Upper lobe of left lung (tissue), 6 donors: ENCODE results near the gene FMNL2. TPM values are rescaled to one million over a fixed set of nuclear protein-coding genes. Genes with fewer than 3 reads are reported as not detected.
A peak's percentile ranks its signal among the peaks of the same experiment; 100 is the strongest.
"Not testable (repeated sequence)": the region's sequence is repeated elsewhere in the genome, so short reads cannot be mapped to it uniquely, and the experiment has no call there.

Experiments used
- ATAC-seq, 2 donors: fragments of 200-7000 bp; cut with Tn5 transposase; one replicate each; pipeline ENCODE4 v1.9.1; 2022; ENCODE audit warnings: mild to moderate bottlenecking in 2 of 2, moderate library complexity in 2 of 2; ENCODE audit not compliant: low FRiP score in 2 of 2
- DNase-seq, 2 donors: peaks; one replicate each; pipeline ENCODE4 v3.0.0-alpha.2; 2019 to 2020
- H3K27ac ChIP-seq, 4 donors: fragments of 200-600 bp; sonication (generic); one replicate each; pipeline ENCODE4 v1.5.1; 2016 to 2019
- H3K27me3 ChIP-seq, 4 donors: fragments of 200-600 bp; sonication (generic); one replicate each; pipeline ENCODE4 v1.5.1; 2017 to 2019
- H3K36me3 ChIP-seq, 4 donors: fragments of 200-600 bp; sonication (generic); one replicate each; pipeline ENCODE4 v1.5.1; 2016 to 2019
- H3K4me1 ChIP-seq, 4 donors: fragments of 200-600 bp; sonication (generic); one replicate each; pipeline ENCODE4 v1.5.1; 2018 to 2019
- H3K4me3 ChIP-seq, 4 donors: fragments of 200-600 bp; sonication (generic); one replicate each; pipeline ENCODE4 v1.5.1; 2017 to 2019; ENCODE audit warnings: mild to moderate bottlenecking in 2 of 4, moderate library complexity in 1 of 4
- H3K9me3 ChIP-seq, 4 donors: fragments of 200-600 bp; sonication (generic); one replicate each; pipeline ENCODE4 v1.5.1; 2018 to 2019
- CTCF ChIP-seq, 6 experiments: fragments of 450-650 bp in 4 of 6; fragments of 200-600 bp in 2 of 6; sonication (generic) in 2 of 6; IDR thresholded peaks; one replicate each; pipeline ENCODE4 v1.5.1; 2016 to 2019; ENCODE audit warnings: antibody characterized with exemption in 6 of 6
- EP300 ChIP-seq, 4 donors: sonication (generic); formaldehyde crosslinking; IDR thresholded peaks; one replicate each; pipeline ENCODE4 v1.5.1; 2017; ENCODE audit warnings: antibody characterized with exemption in 4 of 4, control low read depth in 2 of 4
- POLR2A ChIP-seq, 4 donors: fragments of 450-650 bp; IDR thresholded peaks; one replicate each; pipeline ENCODE4 v1.5.1; 2016 to 2017; ENCODE audit warnings: antibody characterized with exemption in 4 of 4, mild to moderate bottlenecking in 2 of 4
- POLR2AphosphoS5 ChIP-seq, 2 donors: sonication (generic); formaldehyde crosslinking; IDR thresholded peaks; one replicate each; pipeline ENCODE4 v1.5.1; 2017; ENCODE audit warnings: antibody characterized with exemption in 2 of 2
- WGBS, 2 donors: methylation state at CpG; one replicate each; pipeline ENCODE4 v1.1.5; 2017 to 2018; 5-methylcytosine and 5-hydroxymethylcytosine counted together
- total RNA-seq, 6 donors: library from RNA; depleted of rRNA in 4 of 6; stranded (reverse); fragments of >200 nt in 4 of 6; gene quantifications; one replicate each; pipeline versions ENCODE4 v1.1.0 to v1.2.1, GENCODE V29; 2016 to 2021
- donor health status: DM: no; HTN: no; CAD: no; lungs with moderate emphysema.
- donor health status: DM: no; HTN: yes; CAD: no; lungs with severe emphysema.

The FMNL2 gene
- total RNA-seq, 6 donors from 2014 or later = 49.9 to 160 (median 66.9) TPM

DNA sequence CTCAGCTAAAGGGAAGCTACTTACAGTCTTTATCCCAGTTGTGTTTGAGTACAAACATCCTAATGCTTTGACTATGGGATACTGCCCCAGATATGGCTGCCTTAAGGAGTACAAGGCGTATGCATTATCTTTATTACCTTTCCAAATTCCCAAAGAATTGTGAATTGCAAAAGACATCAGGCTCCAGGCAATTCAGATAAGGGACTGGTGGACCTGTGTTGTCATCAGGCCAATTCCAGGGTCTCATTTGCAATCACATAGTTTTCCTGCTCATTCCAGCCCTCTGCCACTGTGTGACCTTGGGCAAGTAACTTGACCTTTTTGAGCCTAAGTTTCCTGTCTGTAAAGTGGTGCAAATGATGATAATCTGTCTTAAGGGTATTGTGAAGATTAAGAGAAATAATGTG lies 137.5 kb downstream of the FMNL2 start:
- Histone ChIP-seq H3K9me3 (no peaks in the 10 kb centered on the region), H3K27me3 (no peaks in the 10 kb centered on the region), H3K4me3 (no peak overlapping the region), H3K4me1 (peaks cover 22 to 57% (median 33%) of the 10 kb centered on the region in 4 donors), H3K36me3 (no peaks in the 10 kb centered on the region), H3K27ac (peak overlapping the region in 1 of 4 donors; percentile 6)
- TF ChIP-seq POLR2AphosphoS5 (IDR thresholded peaks at IDR 0.05) = no peak
- no peak for TF ChIP-seq EP300 (IDR thresholded peaks at IDR 0.05)
- no peak for TF ChIP-seq CTCF (IDR thresholded peaks at IDR 0.05)
- TF ChIP-seq POLR2A (IDR thresholded peaks at IDR 0.05) = no peak
- WGBS, 2 donors = 75 to 79% methylated on average over 1 of the region's 1 CpG
- ATAC-seq (no peak), DNase-seq (no peak)

- no peaks in the 10 kb centered on the region for H3K9me3 ChIP-seq
- TF ChIP-seq POLR2AphosphoS5 (IDR thresholded peaks at IDR 0.05) (no peak), POLR2A (IDR thresholded peaks at IDR 0.05) (no peak), CTCF (IDR thresholded peaks at IDR 0.05) (no peak), EP300 (IDR thresholded peaks at IDR 0.05) (no peak)
- DNase-seq (no peak), ATAC-seq (no peak)
- H3K4me1 ChIP-seq = peaks cover 13 to 48% (median 28%) of the 10 kb centered on the region in 4 donors
- H3K4me3 ChIP-seq = no peak overlapping the region
- H3K27me3 ChIP-seq = no peaks in the 10 kb centered on the region
- H3K27ac ChIP-seq = no peak overlapping the region
- H3K36me3 ChIP-seq = no peaks in the 10 kb centered on the region
- 83 to 86% methylated on average over 1 of the region's 1 CpG for WGBS, 2 donors
Observed at GRCh38 chr2:152473151-152473857, 138.3 kb downstream of the FMNL2 start.

DNA sequence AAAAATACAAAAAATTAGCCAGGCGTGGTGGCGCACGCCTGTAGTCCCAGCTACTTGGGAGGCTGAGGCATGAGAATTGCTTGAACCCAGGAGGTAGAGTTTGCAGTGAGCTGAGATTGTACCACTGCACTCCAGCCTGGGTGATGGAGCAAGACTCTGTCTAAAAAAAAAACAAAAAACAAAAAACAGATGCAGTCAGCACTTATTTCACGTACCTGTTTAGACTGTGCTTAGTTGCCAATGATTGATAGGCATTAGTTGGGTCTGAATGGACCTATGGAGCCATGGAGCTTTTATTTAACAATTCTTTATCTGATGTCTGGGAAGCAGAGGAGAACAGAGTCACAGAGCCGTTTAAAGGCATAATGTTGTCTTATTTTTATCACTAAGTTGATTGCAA lies 139.5 kb downstream of the FMNL2 start:
- peaks cover 3 to 36% (median 20%) of the 10 kb centered on the region in 4 donors for H3K4me1 ChIP-seq
- not testable (repeated sequence) for H3K36me3 ChIP-seq, H3K4me3 ChIP-seq, ATAC-seq, H3K27me3 ChIP-seq, H3K9me3 ChIP-seq, H3K27ac ChIP-seq, DNase-seq
- WGBS, 2 donors = 89 to 92% methylated on average over 5 of the region's 5 CpGs

DNA sequence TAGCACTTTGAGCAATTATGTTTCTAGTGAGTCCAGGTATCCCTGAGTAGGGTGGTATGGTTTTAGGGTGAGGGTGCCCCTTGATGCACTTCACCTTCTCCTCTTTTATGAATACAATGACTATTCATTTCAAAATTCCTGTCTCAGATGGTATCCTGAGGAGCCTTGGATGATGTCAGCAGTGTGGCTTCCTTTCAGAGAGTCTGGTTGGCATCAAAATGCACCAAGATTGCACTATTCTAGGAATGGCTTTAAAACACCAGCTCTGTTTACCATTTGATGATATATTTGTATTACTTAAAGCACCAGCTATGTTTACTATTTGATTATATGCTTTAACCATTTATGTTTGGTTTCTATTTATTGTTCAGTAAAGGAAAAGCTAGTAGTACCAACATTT lies 141.0 kb downstream of the FMNL2 start:
- no peak for ATAC-seq

More for the DNA sequence above, 141.0 kb downstream of the FMNL2 start:
- no peak for DNase-seq
- no peak overlapping the region for H3K27ac ChIP-seq
- no peak overlapping the region for H3K4me3 ChIP-seq
- no peaks in the 10 kb centered on the region for H3K9me3 ChIP-seq
- H3K4me1 ChIP-seq = peaks cover 0 to 23% (median 16%) of the 10 kb centered on the region in 4 donors
- H3K27me3 ChIP-seq = no peaks in the 10 kb centered on the region
- H3K36me3 ChIP-seq = no peaks in the 10 kb centered on the region
- TF ChIP-seq EP300 (IDR thresholded peaks at IDR 0.05) (no peak), POLR2AphosphoS5 (IDR thresholded peaks at IDR 0.05) (no peak), POLR2A (IDR thresholded peaks at IDR 0.05) (no peak), CTCF (IDR thresholded peaks at IDR 0.05) (no peak)
